ENCODE measurements around the gene CA9. TPM values are rescaled to one million over a fixed set of nuclear protein-coding genes. Genes with fewer than 3 reads are reported as not detected.
A peak's percentile ranks its signal among the peaks of the same experiment; 100 is the strongest.

The CA9 gene
- total and polyA plus RNA-seq, 2 experiments from 2014 or later: 1.1 TPM; not detected in 1

GRCh38 chr9:35657546-35658136 lies 16.1 kb upstream of the CA9 start, which contains the start of gene RMRP:
RMRP (minus strand) TSS chr9:35658019.
- peak within 1 kb of the TSS; percentile 77 for H3K4me3 Mint-ChIP-seq
- no peak for TF ChIP-seq ZNF462 (CRISPR knock-in tag; IDR thresholded peaks at IDR 0.05)
- TF ChIP-seq CREB1 (CRISPR knock-in tag; IDR thresholded peaks at IDR 0.05; ENCODE audit: low read depth): peak; percentile 87
- peak in 1 of 2 experiments; percentile 5; a peak in 1 of 4 replicates for TF ChIP-seq CTCF (conservative IDR thresholded peaks at IDR 0.05; ENCODE audit: low read depth in 2 of 2)
- TF ChIP-seq REST (IDR thresholded peaks at IDR 0.05; ENCODE audit: unreplicated experiment): peak; percentile 29
- H3K9me3 Mint-ChIP-seq: peaks cover 3% of the 10 kb centered on the region; the same call in 2 of the 3 replicates
- H3K9me2 ChIP-seq (ENCODE audit: insufficient read depth): no peaks in the 10 kb centered on the region
- ATAC-seq: peak; percentile 91
- peaks cover 16% of the 10 kb centered on the region; the same call in 1 of the 2 replicates for H3F3A ChIP-seq (replicated peaks; ENCODE audit: low read depth)
- H3K4me3 ChIP-seq: peak within 1 kb of the TSS; percentile 97
- peak within 1 kb of the TSS; percentile 92 for H3K4me2 ChIP-seq
- DNase-seq (ENCODE audit: low spot score): peak; percentile 99
- H3K27ac Mint-ChIP-seq: peak within 1 kb of the TSS; percentile 100
- no peaks in the 10 kb centered on the region for H3K79me2 ChIP-seq (replicated peaks; ENCODE audit: insufficient read depth)
- peaks cover 41% of the 10 kb centered on the region for H3K36me3 Mint-ChIP-seq (ENCODE audit: low read depth)
- 0 out of 2 replicates have a peak, but pooled peaks cover 8% of the 10 kb centered on the region for H3K4me1 ChIP-seq (ENCODE audit: insufficient read depth)
- H3K27me3 Mint-ChIP-seq (ENCODE audit: insufficient read depth, low read depth, poor library complexity): peaks cover 30% of the 10 kb centered on the region
- H2AFZ ChIP-seq: peak within 1 kb of the TSS; percentile 90
- peaks cover 4% of the 10 kb centered on the region; the same call in 1 of the 2 replicates for H3K27me3 ChIP-seq (ENCODE audit: insufficient read depth)
- H3K36me3 ChIP-seq (ENCODE audit: insufficient read depth): peaks cover 8% of the 10 kb centered on the region; the same call in 1 of the 2 replicates
- peak within 1 kb of the TSS; percentile 89 for H3K27ac ChIP-seq (ENCODE audit: low read depth)
- no peaks in the 10 kb centered on the region; the same call in none of the 2 replicates for H4K20me1 ChIP-seq (replicated peaks; ENCODE audit: insufficient read depth)
- peaks cover 32% of the 10 kb centered on the region for H3K4me1 Mint-ChIP-seq
